Upper lobe of left lung (tissue), 4 donors: Measurements from ENCODE around the gene NXPH2.

Experiments used
- CTCF ChIP-seq, 6 experiments: fragments of 450-650 bp in 4 of 6; fragments of 200-600 bp in 2 of 6; sonication (generic) in 2 of 6; IDR thresholded peaks; one replicate each; pipeline ENCODE4 v1.5.1; 2016 to 2019; ENCODE audit warnings: antibody characterized with exemption in 6 of 6
- POLR2A ChIP-seq, 4 donors: fragments of 450-650 bp; IDR thresholded peaks; one replicate each; pipeline ENCODE4 v1.5.1; 2016 to 2017; ENCODE audit warnings: antibody characterized with exemption in 4 of 4, mild to moderate bottlenecking in 2 of 4
- POLR2AphosphoS5 ChIP-seq, 2 donors: sonication (generic); formaldehyde crosslinking; IDR thresholded peaks; one replicate each; pipeline ENCODE4 v1.5.1; 2017; ENCODE audit warnings: antibody characterized with exemption in 2 of 2

- TF ChIP-seq CTCF (IDR thresholded peaks at IDR 0.05): no peak
- no peak for TF ChIP-seq POLR2A (IDR thresholded peaks at IDR 0.05)
- no peak for TF ChIP-seq POLR2AphosphoS5 (IDR thresholded peaks at IDR 0.05)
These were observed 38.4 kb upstream of the NXPH2 start for GRCh38 chr2:138818556-138818955.
